WTC11 (cell line): ENCODE results near the gene C19orf25. TPM values are rescaled to one million over a fixed set of nuclear protein-coding genes. Genes with fewer than 3 reads are reported as not detected.

Source experiments
- ATAC-seq: fragments of 200-7000 bp; cut with Tn5 transposase; 2 replicates; pipeline ENCODE4 v1.10.0; 2021; ENCODE audit warnings: mild to moderate bottlenecking, moderate library complexity
- CTCF ChIA-PET: fragments of 300-600 bp; sonication (Branson Sonifier 250); formaldehyde crosslinking; loops from one replicate; lab custom pipeline; 2021; ENCODE audit warnings: antibody characterized with exemption; lab: Charles Lee
- POLR2A ChIA-PET: fragments of 350-600 bp; sonication (Branson Sonifier 250); formaldehyde crosslinking; loops from one replicate; lab custom pipeline; 2021; ENCODE audit warnings: antibody characterized with exemption; lab: Charles Lee
- DNase-seq: peaks from one replicate; pipeline ENCODE4 v3.0.0; 2021; ENCODE audit warnings: low spot score
- H3K27ac Mint-ChIP-seq: 2 replicates; pipeline ENCODE4 v1.8.0; 2021; ENCODE audit warnings: mixed read lengths
- H3K27me3 Mint-ChIP-seq: 2 replicates; pipeline ENCODE4 v1.8.0; 2021; ENCODE audit warnings: low read depth, mild to moderate bottlenecking, moderate library complexity, mixed read lengths
- H3K36me3 Mint-ChIP-seq: 2 replicates; pipeline ENCODE4 v1.8.0; 2021; ENCODE audit warnings: mixed read lengths
- H3K4me1 Mint-ChIP-seq: 2 replicates; pipeline ENCODE4 v1.8.0; 2022; ENCODE audit warnings: mixed read lengths
- H3K4me3 Mint-ChIP-seq: 2 replicates; pipeline ENCODE4 v1.8.0; 2021; ENCODE audit warnings: mild to moderate bottlenecking, moderate library complexity, mixed read lengths
- H3K9me3 Mint-ChIP-seq: 2 replicates; pipeline ENCODE4 v1.8.0; 2021; ENCODE audit warnings: mixed read lengths
- GRHL2 ChIP-seq: fragments of 250-450 bp; sonication (Bioruptor Pico); IDR thresholded peaks from 2 replicates; pipeline ENCODE4 v1.8.0; 2022; ENCODE audit warnings: mild to moderate bottlenecking, moderate library complexity; ENCODE audit not compliant: insufficient replicate concordance, severe bottlenecking
- GTF2I ChIP-seq: fragments of 250-450 bp; sonication (Bioruptor Pico); conservative IDR thresholded peaks from 2 replicates; pipeline ENCODE4 v1.4.0; 2021; ENCODE audit warnings: mild to moderate bottlenecking
- MYBL2 ChIP-seq: sonication (generic); formaldehyde crosslinking; IDR thresholded peaks from 2 replicates; pipeline ENCODE4 v1.8.1; 2023; ENCODE audit warnings: mild to moderate bottlenecking, moderate library complexity, missing genetic modification reagents
- STAT6 ChIP-seq: sonication (generic); formaldehyde crosslinking; conservative IDR thresholded peaks from 2 replicates; pipeline ENCODE4 v1.8.1; 2023; ENCODE audit warnings: mild to moderate bottlenecking, low read depth, missing genetic modification reagents, moderate library complexity
- ZNF121 ChIP-seq: sonication (generic); formaldehyde crosslinking; IDR thresholded peaks from 2 replicates; pipeline ENCODE4 v1.8.0; 2023; ENCODE audit warnings: missing genetic modification reagents
- ZNF423 ChIP-seq: fragments of 250-450 bp; sonication (Bioruptor Pico); IDR thresholded peaks from 2 replicates; pipeline ENCODE4 v2.1.2; 2022; ENCODE audit warnings: mild to moderate bottlenecking, moderate library complexity
- total RNA-seq: library from RNA; stranded (reverse); gene quantifications from 3 replicates; pipeline ENCODE4 v1.2.3, GENCODE V29; 2021
- TF ChIP-seq, protein P1 (sequence below): sonication (generic); formaldehyde crosslinking; IDR thresholded peaks from 2 replicates; pipeline ENCODE4 v1.8.0; 2022; ENCODE audit warnings: mild to moderate bottlenecking, missing genetic modification reagents
- TF ChIP-seq, protein P2 (sequence below): fragments of 250-450 bp; sonication (Bioruptor Pico); IDR thresholded peaks from 2 replicates; pipeline ENCODE4 v1.9.0; 2021; ENCODE audit warnings: mild to moderate bottlenecking
- TF ChIP-seq, protein P3 (sequence below): sonication (generic); formaldehyde crosslinking; IDR thresholded peaks from 2 replicates; pipeline ENCODE4 v1.8.1; 2023; ENCODE audit warnings: mild to moderate bottlenecking, missing genetic modification reagents, borderline replicate concordance

The C19orf25 gene
- total RNA-seq, 1 experiment from 2014 or later: 65.7 TPM

GRCh38 chr19:1512671-1513498, 33.9 kb upstream of the C19orf25 start, which contains the start of gene ADAMTSL5:
TSS of gene ADAMTSL5 (minus strand) at chr19:1513019. CDS start at chr19:1510943, 2,076 bp downstream.
- Mint-ChIP-seq H3K27me3 (peaks cover 46% of the 10 kb centered on the region), H3K36me3 (no peaks in the 10 kb centered on the region), H3K4me1 (no peaks in the 10 kb centered on the region), H3K4me3 (peak within 1 kb of the TSS; percentile 57), H3K27ac (no peak within 1 kb of the TSS), H3K9me3 (peaks cover 9% of the 10 kb centered on the region)
- ChIA-PET CTCF (interaction anchor here (0.5 to 1.2 kb wide), 2 partner anchors 33 kb away, joined by 3 to 4 read pairs; no protein-coding TSS in a partner anchor), POLR2A (interaction anchor here (0.7 kb wide), 1 partner anchor 23 kb away, joined by 3 read pairs; the partner anchor contains the start of gene PCSK4)
- TF ChIP-seq, protein P1, sequence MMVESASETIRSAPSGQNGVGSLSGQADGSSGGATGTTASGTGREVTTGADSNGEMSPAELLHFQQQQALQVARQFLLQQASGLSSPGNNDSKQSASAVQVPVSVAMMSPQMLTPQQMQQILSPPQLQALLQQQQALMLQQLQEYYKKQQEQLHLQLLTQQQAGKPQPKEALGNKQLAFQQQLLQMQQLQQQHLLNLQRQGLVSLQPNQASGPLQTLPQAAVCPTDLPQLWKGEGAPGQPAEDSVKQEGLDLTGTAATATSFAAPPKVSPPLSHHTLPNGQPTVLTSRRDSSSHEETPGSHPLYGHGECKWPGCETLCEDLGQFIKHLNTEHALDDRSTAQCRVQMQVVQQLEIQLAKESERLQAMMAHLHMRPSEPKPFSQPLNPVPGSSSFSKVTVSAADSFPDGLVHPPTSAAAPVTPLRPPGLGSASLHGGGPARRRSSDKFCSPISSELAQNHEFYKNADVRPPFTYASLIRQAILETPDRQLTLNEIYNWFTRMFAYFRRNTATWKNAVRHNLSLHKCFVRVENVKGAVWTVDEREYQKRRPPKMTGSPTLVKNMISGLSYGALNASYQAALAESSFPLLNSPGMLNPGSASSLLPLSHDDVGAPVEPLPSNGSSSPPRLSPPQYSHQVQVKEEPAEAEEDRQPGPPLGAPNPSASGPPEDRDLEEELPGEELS (CRISPR knock-in tag): 0 out of 2 replicates have a peak, but pooled peaks have one; percentile 8
- TF ChIP-seq GTF2I (CRISPR knock-in tag) (peak; percentile 64; the same call in 1 of the 2 replicates), GRHL2 (CRISPR knock-in tag) (no peak), ZNF121 (CRISPR knock-in tag) (peak; percentile 80; the same call in 1 of the 2 replicates), ZNF423 (CRISPR knock-in tag) (0 out of 2 replicates have a peak, but pooled peaks have one; percentile 23), MYBL2 (CRISPR knock-in tag) (0 out of 2 replicates have a peak, but pooled peaks have one; percentile 5)
- DNase-seq (peak; percentile 45), ATAC-seq (peak; percentile 22)

GRCh38 chr19:1511318-1512317, 32.6 kb upstream of the C19orf25 start:
- no peak for TF ChIP-seq STAT6
- TF ChIP-seq, protein P2, sequence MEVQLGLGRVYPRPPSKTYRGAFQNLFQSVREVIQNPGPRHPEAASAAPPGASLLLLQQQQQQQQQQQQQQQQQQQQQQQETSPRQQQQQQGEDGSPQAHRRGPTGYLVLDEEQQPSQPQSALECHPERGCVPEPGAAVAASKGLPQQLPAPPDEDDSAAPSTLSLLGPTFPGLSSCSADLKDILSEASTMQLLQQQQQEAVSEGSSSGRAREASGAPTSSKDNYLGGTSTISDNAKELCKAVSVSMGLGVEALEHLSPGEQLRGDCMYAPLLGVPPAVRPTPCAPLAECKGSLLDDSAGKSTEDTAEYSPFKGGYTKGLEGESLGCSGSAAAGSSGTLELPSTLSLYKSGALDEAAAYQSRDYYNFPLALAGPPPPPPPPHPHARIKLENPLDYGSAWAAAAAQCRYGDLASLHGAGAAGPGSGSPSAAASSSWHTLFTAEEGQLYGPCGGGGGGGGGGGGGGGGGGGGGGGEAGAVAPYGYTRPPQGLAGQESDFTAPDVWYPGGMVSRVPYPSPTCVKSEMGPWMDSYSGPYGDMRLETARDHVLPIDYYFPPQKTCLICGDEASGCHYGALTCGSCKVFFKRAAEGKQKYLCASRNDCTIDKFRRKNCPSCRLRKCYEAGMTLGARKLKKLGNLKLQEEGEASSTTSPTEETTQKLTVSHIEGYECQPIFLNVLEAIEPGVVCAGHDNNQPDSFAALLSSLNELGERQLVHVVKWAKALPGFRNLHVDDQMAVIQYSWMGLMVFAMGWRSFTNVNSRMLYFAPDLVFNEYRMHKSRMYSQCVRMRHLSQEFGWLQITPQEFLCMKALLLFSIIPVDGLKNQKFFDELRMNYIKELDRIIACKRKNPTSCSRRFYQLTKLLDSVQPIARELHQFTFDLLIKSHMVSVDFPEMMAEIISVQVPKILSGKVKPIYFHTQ (CRISPR knock-in tag): no peak
- TF ChIP-seq, protein P3, sequence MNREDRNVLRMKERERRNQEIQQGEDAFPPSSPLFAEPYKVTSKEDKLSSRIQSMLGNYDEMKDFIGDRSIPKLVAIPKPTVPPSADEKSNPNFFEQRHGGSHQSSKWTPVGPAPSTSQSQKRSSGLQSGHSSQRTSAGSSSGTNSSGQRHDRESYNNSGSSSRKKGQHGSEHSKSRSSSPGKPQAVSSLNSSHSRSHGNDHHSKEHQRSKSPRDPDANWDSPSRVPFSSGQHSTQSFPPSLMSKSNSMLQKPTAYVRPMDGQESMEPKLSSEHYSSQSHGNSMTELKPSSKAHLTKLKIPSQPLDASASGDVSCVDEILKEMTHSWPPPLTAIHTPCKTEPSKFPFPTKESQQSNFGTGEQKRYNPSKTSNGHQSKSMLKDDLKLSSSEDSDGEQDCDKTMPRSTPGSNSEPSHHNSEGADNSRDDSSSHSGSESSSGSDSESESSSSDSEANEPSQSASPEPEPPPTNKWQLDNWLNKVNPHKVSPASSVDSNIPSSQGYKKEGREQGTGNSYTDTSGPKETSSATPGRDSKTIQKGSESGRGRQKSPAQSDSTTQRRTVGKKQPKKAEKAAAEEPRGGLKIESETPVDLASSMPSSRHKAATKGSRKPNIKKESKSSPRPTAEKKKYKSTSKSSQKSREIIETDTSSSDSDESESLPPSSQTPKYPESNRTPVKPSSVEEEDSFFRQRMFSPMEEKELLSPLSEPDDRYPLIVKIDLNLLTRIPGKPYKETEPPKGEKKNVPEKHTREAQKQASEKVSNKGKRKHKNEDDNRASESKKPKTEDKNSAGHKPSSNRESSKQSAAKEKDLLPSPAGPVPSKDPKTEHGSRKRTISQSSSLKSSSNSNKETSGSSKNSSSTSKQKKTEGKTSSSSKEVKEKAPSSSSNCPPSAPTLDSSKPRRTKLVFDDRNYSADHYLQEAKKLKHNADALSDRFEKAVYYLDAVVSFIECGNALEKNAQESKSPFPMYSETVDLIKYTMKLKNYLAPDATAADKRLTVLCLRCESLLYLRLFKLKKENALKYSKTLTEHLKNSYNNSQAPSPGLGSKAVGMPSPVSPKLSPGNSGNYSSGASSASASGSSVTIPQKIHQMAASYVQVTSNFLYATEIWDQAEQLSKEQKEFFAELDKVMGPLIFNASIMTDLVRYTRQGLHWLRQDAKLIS (CRISPR knock-in tag): no peak
- TF ChIP-seq, all 79 proteins: peak for 0
- Mint-ChIP-seq H3K27ac (no peak overlapping the region), H3K4me1 (no peaks in the 10 kb centered on the region), H3K4me3 (peak overlapping the region; percentile 57), H3K27me3 (peaks cover 46% of the 10 kb centered on the region), H3K36me3 (no peaks in the 10 kb centered on the region), H3K9me3 (peaks cover 4% of the 10 kb centered on the region)
- ChIA-PET POLR2A (interaction anchor here (0.7 kb wide), 1 partner anchor 21 kb away, joined by 3 read pairs; the partner anchor contains the start of gene PCSK4), CTCF (interaction anchor here (1.2 kb wide), 1 partner anchor 34 kb away, joined by 4 read pairs; no protein-coding TSS in a partner anchor)
- no peak for DNase-seq
- ATAC-seq: no peak
